ENCODE results near the gene DNASE1L2. TPM values are rescaled to one million over a fixed set of nuclear protein-coding genes. Genes with fewer than 3 reads are reported as not detected.

Gene DNASE1L2
- total RNA-seq, 1 experiment from 2014 or later: 1.9 TPM

GRCh38 chr16:2205104-2205966, 30.9 kb upstream of the DNASE1L2 start, which contains the start of gene MLST8 (continued):
- TF ChIP-seq EZH2phosphoT487 (IDR thresholded peaks at IDR 0.05; ENCODE audit: borderline replicate concordance) (no peak), YY1 (IDR thresholded peaks at IDR 0.05; ENCODE audit: extremely low read depth, insufficient replicate concordance, low read depth, low read length) (peak; percentile 80), EGR1 (IDR thresholded peaks at IDR 0.05; ENCODE audit: low read depth) (peak; percentile 75), ZNF274 (IDR thresholded peaks at IDR 0.05; ENCODE audit: low read depth, low read length) (no peak)

GRCh38 chr16:2205967-2206313, 30.3 kb upstream of the DNASE1L2 start:
- Histone ChIP-seq H4K20me1 (ENCODE audit: insufficient read depth) (no peaks in the 10 kb centered on the region), H3K4me3 (replicated peaks in 1 of 2; ENCODE audit: low read depth in 1 of 2, low read length in 2 of 2) (peak overlapping the region; percentile 81 to 86), H3K4me2 (ENCODE audit: low read length) (peak overlapping the region; percentile 99), H3K27me3 (ENCODE audit: insufficient read depth, low read length) (no peaks in the 10 kb centered on the region), H3K9me2 (ENCODE audit: insufficient read depth) (no peaks in the 10 kb centered on the region), H2AFZ (ENCODE audit: low read depth, low read length, poor library complexity, severe bottlenecking) (no peak overlapping the region), H3K79me2 (ENCODE audit: insufficient read depth, low read length) (peaks cover 25% of the 10 kb centered on the region), H3K27ac (ENCODE audit: low read depth, low read length) (peak overlapping the region; percentile 94), H3K9ac (ENCODE audit: low read length) (peak overlapping the region; percentile 81), H3K36me3 (ENCODE audit: control insufficient read depth in 1 of 2, insufficient read depth in 2 of 2, low read length in 2 of 2) (peaks cover 4 to 19% of the 10 kb centered on the region in 2 experiments; a peak in 3 of 4 replicates), H3K9me3 (ENCODE audit: control insufficient read depth in 1 of 2, insufficient read depth in 1 of 2, low read depth in 1 of 2, low read length in 2 of 2) (no peaks in the 10 kb centered on the region), H3K4me1 (ENCODE audit: control insufficient read depth in 1 of 2, insufficient read depth in 2 of 2, low read length in 2 of 2) (peaks cover 5 to 23% of the 10 kb centered on the region in 2 experiments)
- ChIA-PET RAD21 (ENCODE audit: low non-redundant PET in 1 of 2, low total read pairs in 2 of 2, uncharacterized antibody in 2 of 2, unreplicated experiment in 2 of 2) (no interaction called here), CTCF (interaction anchor here (3.0 kb wide), 1 partner anchor 11 kb away, joined by 11 read pairs; no protein-coding TSS in a partner anchor), POLR2A (interaction anchor here (0.8 kb wide), 1 partner anchor 263 kb away, joined by 4 read pairs; no protein-coding TSS in a partner anchor)
- DNase-seq (ENCODE audit: low read depth, low spot score): no peak
- intact Hi-C loops (cut with micrococcal nuclease): no loop called here
- TF ChIP-seq TCF7L2 (IDR thresholded peaks at IDR 0.05; ENCODE audit: borderline replicate concordance, extremely low read depth, insufficient read depth, insufficient read length): no peak
- no peak for TF ChIP-seq ATF3 (IDR thresholded peaks at IDR 0.05)
- TF ChIP-seq ZFX (IDR thresholded peaks at IDR 0.05): 0 out of 2 replicates have a peak, but pooled peaks have one; percentile 6
- TF ChIP-seq CEBPB (IDR thresholded peaks at IDR 0.05; ENCODE audit: low read depth): no peak
- no peak for TF ChIP-seq SRF (IDR thresholded peaks at IDR 0.05; ENCODE audit: low read depth)
- ATAC-seq: peak; percentile 26
- BruUV-seq (replicated peaks): no TSS peak

All from HCT116 (cell line).